Measurements from ENCODE around the gene CALY. TPM values are rescaled to one million over a fixed set of nuclear protein-coding genes. Genes with fewer than 3 reads are reported as not detected.

Gene CALY
- total and polyA plus RNA-seq, 5 experiments from 2014 or later = 0.22 to 6.9 (median 0.44) TPM

GRCh38 chr10:133334503-133335245 is 2.0 kb downstream of the CALY start:
- peak overlapping the region in 9 of 10 donors; percentile 61 to 94 (median 77) for H3K4me3 Mint-ChIP-seq
- H3K36me3 Mint-ChIP-seq = no peaks in the 10 kb centered on the region
- peak overlapping the region; percentile 56 to 97 (median 92) for H3K27ac Mint-ChIP-seq
- DNase-seq (peak in 2 of 10 donors; percentile 37 to 38), ATAC-seq (peak; percentile 22 to 34)
- H3K4me1 Mint-ChIP-seq = peaks cover 6 to 12% (median 10%) of the 10 kb centered on the region in 4 donors
- H3K9me3 Mint-ChIP-seq = peaks cover 0 to 9% (median 0%) of the 10 kb centered on the region in 9 donors
- POLR2A ChIA-PET = interaction anchor here (1.6 to 2.4 kb wide), 3 partner anchors 24 to 59 kb away, joined by 3 to 11 read pairs (median 4); partner anchors contain the start of gene MTG1
- H3K27me3 Mint-ChIP-seq = peaks cover 0 to 14% (median under 1%) of the 10 kb centered on the region in 5 donors

DNA sequence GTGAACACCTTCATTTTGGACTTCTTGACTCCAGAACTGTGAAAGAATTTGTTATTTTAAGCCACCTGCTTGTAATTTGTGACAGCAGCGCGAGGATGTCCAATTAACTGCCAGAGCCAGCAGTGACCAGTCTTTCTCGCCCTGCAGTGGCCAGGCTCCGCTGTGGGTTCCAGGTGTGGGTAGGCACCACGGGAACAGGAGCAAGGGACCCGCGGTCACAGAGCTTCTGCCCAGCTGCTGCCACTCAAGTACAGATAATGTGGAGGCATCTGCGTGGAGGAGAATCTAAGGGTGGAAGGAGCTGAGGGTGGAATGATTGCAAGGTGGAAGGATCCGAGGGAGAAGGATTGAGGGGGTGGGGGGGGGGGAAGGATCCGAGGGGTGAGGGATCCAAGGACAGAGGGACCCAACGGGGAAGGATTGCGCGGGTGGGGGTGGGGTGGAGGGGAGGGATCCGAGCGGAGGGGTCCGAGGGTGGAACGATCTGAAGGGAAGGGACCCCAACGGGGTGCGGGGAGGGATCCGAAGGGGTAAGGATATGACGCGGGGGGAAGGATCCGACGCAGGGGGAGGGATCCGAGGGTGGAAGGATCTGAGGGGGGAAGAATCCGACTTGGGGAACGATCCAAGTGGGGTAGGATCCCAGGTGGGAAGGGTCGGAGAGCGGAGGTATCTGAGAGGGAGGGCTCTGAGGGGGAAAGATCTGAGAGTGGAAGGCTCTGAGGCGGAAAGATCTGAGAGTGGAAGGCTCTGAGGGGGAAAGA is 3.6 kb downstream of the CALY start:
- peak in 1 of 10 donors; percentile 53 for DNase-seq
- peak overlapping the region in 1 of 10 donors; percentile 65 for H3K4me3 Mint-ChIP-seq
- H3K36me3 Mint-ChIP-seq = no peaks in the 10 kb centered on the region
- H3K27me3 Mint-ChIP-seq = peaks cover 3 to 19% (median 12%) of the 10 kb centered on the region in 5 donors
- no peak for ATAC-seq
- POLR2A ChIA-PET = no interaction called here
- peaks cover 6 to 14% (median 12%) of the 10 kb centered on the region in 4 donors for H3K4me1 Mint-ChIP-seq
- H3K27ac Mint-ChIP-seq = peak overlapping the region in 6 of 10 donors; percentile 31 to 85 (median 54)
- H3K9me3 Mint-ChIP-seq = peaks cover 0 to 9% (median 0%) of the 10 kb centered on the region in 9 donors

DNA sequence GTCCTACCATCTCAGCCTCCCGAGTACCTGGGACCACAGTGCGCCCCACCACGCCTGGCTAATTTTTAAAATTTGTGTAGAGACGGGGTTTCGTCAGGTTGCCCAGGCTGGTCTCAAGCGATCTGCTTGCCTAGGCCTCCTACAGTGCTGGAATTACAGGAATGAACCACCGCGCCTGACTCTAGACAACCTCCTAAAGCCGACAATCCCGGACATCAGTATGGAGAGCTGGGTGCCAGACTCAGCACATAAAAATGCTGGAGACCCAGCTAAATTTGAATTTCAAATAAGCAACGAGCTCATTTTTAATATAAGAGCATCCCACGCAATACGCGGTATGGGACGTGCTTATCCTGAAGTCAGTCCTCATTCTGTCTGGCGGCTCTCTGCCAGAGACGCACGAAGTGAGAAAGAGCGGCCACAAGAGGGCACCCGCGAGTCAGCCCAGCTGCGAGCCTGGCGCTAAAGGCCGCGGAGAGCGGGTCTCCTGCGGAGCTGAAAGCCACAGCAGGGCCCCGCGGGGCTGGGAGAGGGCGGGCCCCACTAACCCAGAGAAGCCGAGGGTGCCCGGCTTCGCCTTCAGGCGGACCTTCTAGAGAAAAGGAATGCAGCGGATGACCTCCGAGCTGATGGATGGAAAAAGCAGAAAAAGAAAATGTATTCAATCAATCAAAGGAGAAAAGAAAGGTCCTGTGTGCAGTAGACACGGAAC is 7.0 kb downstream of the CALY start:
- peaks cover 0 to 9% (median 0%) of the 10 kb centered on the region in 9 donors for H3K9me3 Mint-ChIP-seq
- peak overlapping the region in 5 of 10 donors; percentile 29 to 85 (median 51) for H3K27ac Mint-ChIP-seq
- H3K27me3 Mint-ChIP-seq = peaks cover 6 to 42% (median 31%) of the 10 kb centered on the region in 5 donors
- DNase-seq (peak; percentile 72 to 91 (median 84)), ATAC-seq (peak; percentile 84 to 85)
- H3K4me3 Mint-ChIP-seq = peak overlapping the region in 8 of 10 donors; percentile 12 to 80 (median 50)
- no peaks in the 10 kb centered on the region for H3K36me3 Mint-ChIP-seq
- H3K4me1 Mint-ChIP-seq = peaks cover 10 to 23% (median 15%) of the 10 kb centered on the region in 4 donors
- POLR2A ChIA-PET = interaction anchor here (1.5 to 2.2 kb wide), 2 partner anchors 22 to 61 kb away, joined by 5 to 14 read pairs; no protein-coding TSS in a partner anchor

- peak overlapping the region in 1 of 10 donors; percentile 66 for H3K27ac Mint-ChIP-seq
- POLR2A ChIA-PET = interaction anchor here (1.5 to 2.2 kb wide), 2 partner anchors 21 to 62 kb away, joined by 5 to 14 read pairs; no protein-coding TSS in a partner anchor
- no peak for ATAC-seq
- no peak overlapping the region for H3K4me3 Mint-ChIP-seq
- peaks cover 6 to 42% (median 31%) of the 10 kb centered on the region in 5 donors for H3K27me3 Mint-ChIP-seq
- peaks cover 0 to 9% (median 0%) of the 10 kb centered on the region in 9 donors for H3K9me3 Mint-ChIP-seq
- peaks cover 10 to 21% (median 15%) of the 10 kb centered on the region in 4 donors for H3K4me1 Mint-ChIP-seq
- no peaks in the 10 kb centered on the region for H3K36me3 Mint-ChIP-seq
- peak in 1 of 10 donors; percentile 64 for DNase-seq
These were observed 8.0 kb downstream of the CALY start for GRCh38 chr10:133328358-133329343.

DNA sequence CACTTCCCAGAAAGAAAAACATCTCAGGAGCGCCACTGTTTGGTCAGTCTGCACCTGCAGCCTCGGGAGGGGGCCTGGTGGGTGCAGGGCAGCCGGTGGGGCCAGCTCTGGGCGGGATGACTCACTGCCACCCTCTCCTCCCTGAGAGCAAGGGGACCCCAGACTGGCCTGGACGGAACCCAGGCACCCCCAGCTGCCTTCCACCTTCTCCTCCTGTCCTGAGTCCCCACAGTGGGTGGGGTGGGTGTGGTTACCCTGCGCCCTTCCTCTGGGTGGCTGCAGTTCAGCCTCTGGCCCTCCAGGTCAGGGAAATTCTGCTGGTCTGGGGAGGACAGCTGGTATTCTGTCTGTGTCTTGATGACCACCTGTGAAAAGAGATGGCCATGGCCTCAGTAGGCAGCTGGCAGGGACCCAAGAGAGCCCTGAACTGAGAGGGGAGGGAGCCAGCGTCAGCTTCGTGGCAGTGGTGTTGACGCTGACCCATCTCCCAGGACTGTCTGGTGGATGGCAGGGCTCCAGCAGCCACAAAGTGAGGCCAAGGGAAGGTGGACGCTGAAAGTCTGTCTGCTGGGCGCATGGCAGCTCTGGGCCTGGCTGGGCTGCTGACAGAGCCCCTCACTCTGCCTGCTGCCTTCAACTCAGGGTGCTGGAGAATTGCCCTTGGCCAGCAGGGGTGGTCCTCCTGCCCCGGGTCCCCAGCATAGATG is 8.9 kb downstream of the CALY start:
- Mint-ChIP-seq H3K27me3 (peaks cover 6 to 42% (median 29%) of the 10 kb centered on the region in 5 donors), H3K36me3 (no peaks in the 10 kb centered on the region), H3K9me3 (peaks cover 0 to 5% (median 0%) of the 10 kb centered on the region in 9 donors), H3K27ac (no peak overlapping the region), H3K4me3 (no peak overlapping the region), H3K4me1 (peaks cover 7 to 21% (median 15%) of the 10 kb centered on the region in 4 donors)
- ATAC-seq (no peak), DNase-seq (peak in 1 of 10 donors; percentile 45)
- POLR2A ChIA-PET = interaction anchor here (1.0 to 2.2 kb wide), 2 partner anchors 63 to 192 kb away, joined by 4 to 14 read pairs; no protein-coding TSS in a partner anchor

DNA sequence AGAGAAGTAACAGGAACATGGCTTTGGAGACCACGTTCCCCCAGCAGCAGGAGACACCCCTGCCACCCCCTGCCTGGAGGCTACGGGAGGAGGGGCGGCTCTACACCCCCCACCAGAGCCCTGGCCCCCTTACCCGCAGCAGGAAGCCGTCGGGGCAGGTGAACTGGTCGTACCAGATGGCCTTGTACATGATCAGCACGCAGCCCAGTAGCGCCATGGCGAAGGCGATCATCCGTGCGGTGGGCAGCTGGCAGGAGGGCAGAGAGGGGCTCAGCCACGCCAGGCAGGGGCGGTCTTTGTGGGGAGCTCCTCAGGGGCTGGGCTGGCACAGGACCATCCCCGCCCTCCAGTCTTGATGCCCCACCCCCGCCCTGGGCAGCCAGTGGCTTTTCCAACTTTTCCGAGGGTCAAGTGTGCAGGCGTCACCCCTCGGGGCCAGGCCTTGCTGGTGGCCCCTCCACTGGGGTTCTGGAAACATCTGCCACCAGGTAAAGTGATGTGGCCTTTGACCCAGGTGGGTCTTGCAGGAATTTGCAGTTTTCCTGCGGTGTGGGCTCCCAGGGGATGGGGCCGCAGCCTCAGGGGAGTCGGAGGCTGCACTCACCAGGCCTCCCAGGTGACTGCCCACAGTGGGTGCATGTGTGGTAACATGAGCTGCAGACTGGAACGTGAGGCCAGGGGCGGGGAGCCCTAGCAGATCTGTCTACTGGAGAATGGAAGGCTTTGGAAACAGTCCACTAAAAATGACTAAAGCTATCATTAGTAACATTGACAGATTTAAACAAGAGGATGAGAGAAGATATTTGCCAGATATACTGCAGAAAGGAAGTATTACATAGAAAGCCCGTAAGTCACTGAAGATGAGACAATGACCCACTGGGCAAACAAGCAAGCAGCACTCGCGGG is 9.7 kb downstream of the CALY start:
- Mint-ChIP-seq H3K4me3 (peak overlapping the region in 3 of 10 donors; percentile 5 to 88 (median 56)), H3K27me3 (peaks cover 6 to 42% (median 22%) of the 10 kb centered on the region in 5 donors), H3K4me1 (peaks cover 7 to 21% (median 15%) of the 10 kb centered on the region in 4 donors), H3K27ac (peak overlapping the region in 1 of 10 donors; percentile 3), H3K36me3 (no peaks in the 10 kb centered on the region), H3K9me3 (no peaks in the 10 kb centered on the region)
- ATAC-seq (no peak), DNase-seq (peak in 1 of 10 donors; percentile 52)
- POLR2A ChIA-PET = interaction anchor here (1.0 to 1.5 kb wide), 2 partner anchors 9 to 193 kb away, joined by 4 to 5 read pairs; no protein-coding TSS in a partner anchor

- Mint-ChIP-seq H3K27ac (no peak overlapping the region), H3K36me3 (no peaks in the 10 kb centered on the region), H3K4me3 (peak overlapping the region; percentile 14 to 88 (median 52)), H3K9me3 (no peaks in the 10 kb centered on the region), H3K27me3 (peaks cover 6 to 42% (median 22%) of the 10 kb centered on the region in 5 donors), H3K4me1 (peaks cover 7 to 21% (median 15%) of the 10 kb centered on the region in 4 donors)
- POLR2A ChIA-PET = interaction anchor here (1.5 kb wide), 1 partner anchor 10 kb away, joined by 5 read pairs; no protein-coding TSS in a partner anchor
- DNase-seq (no peak), ATAC-seq (no peak)
These were observed 10.5 kb downstream of the CALY start for GRCh38 chr10:133326223-133326551.

DNA sequence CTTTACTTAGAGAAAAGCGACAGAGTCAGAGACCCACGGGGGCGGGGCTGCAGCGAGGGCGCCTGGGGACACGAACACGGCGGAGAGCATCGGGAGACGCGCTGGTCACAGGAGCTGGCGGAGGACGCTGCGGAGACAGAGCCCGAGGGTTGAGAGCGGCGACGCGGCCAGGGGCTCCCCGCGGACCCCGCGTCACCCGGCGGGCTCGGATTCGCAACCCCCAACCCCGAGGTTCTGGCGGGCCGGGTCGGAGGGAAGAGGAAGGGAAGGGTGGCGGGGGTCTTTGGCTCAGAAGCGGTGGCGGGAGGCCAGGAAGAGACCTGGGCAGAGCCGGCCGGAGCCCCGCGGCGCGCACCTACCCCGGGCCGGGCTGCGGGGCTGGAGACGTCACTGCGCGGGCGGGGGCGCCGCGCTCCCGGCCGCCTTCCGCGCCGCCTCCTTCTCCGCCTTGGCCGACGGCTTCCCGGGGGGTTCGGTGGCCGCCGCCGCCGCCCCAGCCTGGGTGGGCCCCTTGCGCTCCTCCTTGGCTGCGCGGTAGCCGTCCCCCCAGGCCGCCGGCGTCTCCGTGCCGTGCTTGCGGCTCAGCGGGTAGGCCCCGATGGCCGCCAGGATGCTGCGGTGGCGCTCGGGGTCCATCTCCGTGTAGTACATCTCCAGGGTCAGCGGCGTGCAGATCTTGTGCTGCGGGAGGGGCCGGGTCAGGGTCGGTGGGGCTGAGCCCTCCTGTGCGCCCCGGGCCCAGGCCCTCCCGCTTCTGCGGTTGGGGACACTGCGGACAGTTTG is 11.1 kb downstream of the CALY start:
- Mint-ChIP-seq H3K27me3 (peaks cover 6 to 43% (median 18%) of the 10 kb centered on the region in 5 donors), H3K36me3 (no peaks in the 10 kb centered on the region), H3K4me1 (peaks cover 7 to 21% (median 15%) of the 10 kb centered on the region in 4 donors), H3K27ac (peak overlapping the region in 6 of 10 donors; percentile 9 to 75 (median 58)), H3K9me3 (no peaks in the 10 kb centered on the region), H3K4me3 (peak overlapping the region; percentile 76 to 90 (median 82))
- POLR2A ChIA-PET = interaction anchor here (1.5 kb wide), 1 partner anchor 10 kb away, joined by 5 read pairs; no protein-coding TSS in a partner anchor
- ATAC-seq (peak; percentile 14 to 37), DNase-seq (peak in 5 of 10 donors; percentile 22 to 65 (median 32))

DNA sequence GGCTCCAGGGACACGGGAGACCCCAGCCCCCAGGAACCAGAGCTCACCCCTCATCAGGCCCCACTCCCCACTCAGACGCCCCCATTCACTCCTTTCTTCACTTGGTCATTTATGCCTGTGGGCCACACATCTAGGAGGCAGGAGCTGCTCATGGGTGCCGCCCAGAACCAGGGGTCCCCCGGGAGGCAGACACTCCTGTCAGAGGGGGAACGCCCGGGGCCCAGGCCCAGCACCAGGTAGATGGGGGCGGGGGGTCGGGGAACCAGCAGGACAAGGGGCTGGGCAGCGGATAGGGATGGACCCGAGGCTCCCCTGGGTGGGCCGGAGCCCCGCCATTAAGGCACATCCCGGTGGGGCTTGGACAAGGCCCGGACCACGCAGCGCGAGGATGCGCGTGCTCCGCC is 11.8 kb downstream of the CALY start:
- H3K36me3 Mint-ChIP-seq = no peaks in the 10 kb centered on the region
- ATAC-seq (no peak), DNase-seq (peak in 1 of 10 donors; percentile 53)
- H3K27me3 Mint-ChIP-seq = peaks cover 6 to 51% (median 23%) of the 10 kb centered on the region in 5 donors
- H3K4me3 Mint-ChIP-seq = peak overlapping the region in 7 of 10 donors; percentile 29 to 90 (median 48)
- POLR2A ChIA-PET = interaction anchor here (1.1 kb wide), 1 partner anchor 15 kb away, joined by 3 read pairs; no protein-coding TSS in a partner anchor
- H3K4me1 Mint-ChIP-seq = peaks cover 9 to 19% (median 13%) of the 10 kb centered on the region in 4 donors
- H3K27ac Mint-ChIP-seq = peak overlapping the region in 2 of 10 donors; percentile 39 to 75
- H3K9me3 Mint-ChIP-seq = peaks cover 0 to 3% (median 0%) of the 10 kb centered on the region in 9 donors

All from naive thymus-derived CD8-positive, alpha-beta T cell (primary cell).